Uterus (tissue), 2 donors: Measurements from ENCODE around the gene SMIM36.

Experiments
- POLR2A ChIP-seq, 2 donors: fragments of 450-650 bp; IDR thresholded peaks; one replicate each; pipeline ENCODE4 v1.6.1; 2016; ENCODE audit warnings: antibody characterized with exemption in 2 of 2, mild to moderate bottlenecking in 1 of 2, moderate library complexity in 1 of 2
- TF ChIP-seq, protein P1 (sequence below), 4 experiments: fragments of 200-600 bp in 2 of 4; fragments of 450-650 bp in 2 of 4; sonication (generic) in 2 of 4; IDR thresholded peaks; one replicate each; pipeline ENCODE4 v1.5.1; 2016 to 2019; ENCODE audit warnings: antibody characterized with exemption in 4 of 4, mild to moderate bottlenecking in 2 of 4, moderate library complexity in 1 of 4

DNA sequence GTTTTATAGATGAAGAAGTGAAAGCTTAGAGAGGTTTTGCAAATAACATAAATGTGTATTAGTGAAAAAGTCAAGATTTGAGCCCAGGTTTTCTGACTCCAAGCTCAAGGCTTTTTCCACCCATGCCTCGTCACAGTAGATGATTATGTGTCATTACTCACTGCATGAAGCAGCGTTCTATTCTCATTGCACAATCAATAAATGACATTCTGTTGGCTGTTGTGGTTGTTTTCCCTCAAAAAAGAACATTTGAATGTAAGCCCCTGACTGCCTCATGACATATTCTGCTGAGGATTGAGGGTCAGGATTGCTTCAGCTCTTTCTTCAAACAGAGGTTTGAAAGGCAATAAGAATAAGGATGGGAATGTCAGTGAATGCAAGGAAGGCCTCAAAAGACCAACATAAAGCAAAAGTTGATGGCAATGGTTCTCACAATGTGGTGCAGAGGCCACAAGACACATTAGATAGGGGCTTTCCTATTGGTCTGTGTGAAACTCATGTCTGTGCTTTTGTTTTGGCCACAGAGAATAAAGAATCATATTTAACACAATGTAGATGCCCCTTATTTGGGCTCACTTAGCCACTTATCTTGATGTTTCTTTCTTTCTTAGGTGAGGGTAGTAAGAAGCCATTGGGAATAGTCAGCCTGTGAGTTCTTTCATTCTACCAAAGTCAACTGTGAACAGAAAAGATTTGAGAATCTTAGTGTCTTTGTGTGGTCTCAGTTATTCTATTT, 84.2 kb downstream of the SMIM36 start:
- TF ChIP-seq, protein P1, sequence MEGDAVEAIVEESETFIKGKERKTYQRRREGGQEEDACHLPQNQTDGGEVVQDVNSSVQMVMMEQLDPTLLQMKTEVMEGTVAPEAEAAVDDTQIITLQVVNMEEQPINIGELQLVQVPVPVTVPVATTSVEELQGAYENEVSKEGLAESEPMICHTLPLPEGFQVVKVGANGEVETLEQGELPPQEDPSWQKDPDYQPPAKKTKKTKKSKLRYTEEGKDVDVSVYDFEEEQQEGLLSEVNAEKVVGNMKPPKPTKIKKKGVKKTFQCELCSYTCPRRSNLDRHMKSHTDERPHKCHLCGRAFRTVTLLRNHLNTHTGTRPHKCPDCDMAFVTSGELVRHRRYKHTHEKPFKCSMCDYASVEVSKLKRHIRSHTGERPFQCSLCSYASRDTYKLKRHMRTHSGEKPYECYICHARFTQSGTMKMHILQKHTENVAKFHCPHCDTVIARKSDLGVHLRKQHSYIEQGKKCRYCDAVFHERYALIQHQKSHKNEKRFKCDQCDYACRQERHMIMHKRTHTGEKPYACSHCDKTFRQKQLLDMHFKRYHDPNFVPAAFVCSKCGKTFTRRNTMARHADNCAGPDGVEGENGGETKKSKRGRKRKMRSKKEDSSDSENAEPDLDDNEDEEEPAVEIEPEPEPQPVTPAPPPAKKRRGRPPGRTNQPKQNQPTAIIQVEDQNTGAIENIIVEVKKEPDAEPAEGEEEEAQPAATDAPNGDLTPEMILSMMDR (IDR thresholded peaks at IDR 0.05), result no peak
- no peak for TF ChIP-seq POLR2A (IDR thresholded peaks at IDR 0.05)
